Inflammatory macrophage (primary cell): ENCODE results near the gene BCAM.

ENCODE experiments used
- DNase-seq, 2 donors: peaks; one replicate each; pipeline ENCODE4 v3.0.0-alpha.2; 2020 to 2022

Gene BCAM

GRCh38 chr19:44789943-44790483 lies 18.9 kb upstream of the BCAM start:
- DNase-seq = peak in 1 of 2 donors; percentile 43

- DNase-seq = no peak
Measured at GRCh38 chr19:44792281-44792680, 16.6 kb upstream of the BCAM start.

GRCh38 chr19:44794610-44795009 lies 14.3 kb upstream of the BCAM start:
- DNase-seq = no peak

- no peak for DNase-seq
Measured at GRCh38 chr19:44795398-44795987, 13.4 kb upstream of the BCAM start.

GRCh38 chr19:44796701-44797115 lies 12.2 kb upstream of the BCAM start:
- no peak for DNase-seq

GRCh38 chr19:44799627-44800346 lies 9.1 kb upstream of the BCAM start:
- no peak for DNase-seq

GRCh38 chr19:44800461-44800860 lies 8.4 kb upstream of the BCAM start:
- peak; percentile 84 for DNase-seq

GRCh38 chr19:44803442-44804428 lies 5.2 kb upstream of the BCAM start:
- DNase-seq = no peak

GRCh38 chr19:44806291-44806690 lies 2.6 kb upstream of the BCAM start:
- no peak for DNase-seq

GRCh38 chr19:44807162-44807561 lies 1.7 kb upstream of the BCAM start:
- DNase-seq = no peak

GRCh38 chr19:44807652-44808462 lies 1.0 kb upstream of the BCAM start:
- DNase-seq = peak; percentile 3 to 13

- DNase-seq = no peak
Measured at GRCh38 chr19:44809577-44810233, 802 bp downstream of the BCAM start.

- no peak for DNase-seq
Measured at GRCh38 chr19:44810234-44811121, 1.6 kb downstream of the BCAM start.

GRCh38 chr19:44811122-44811419 lies 2.2 kb downstream of the BCAM start:
- no peak for DNase-seq

GRCh38 chr19:44812142-44812718 lies 3.3 kb downstream of the BCAM start:
- no peak for DNase-seq

- DNase-seq = no peak
Measured at GRCh38 chr19:44813070-44813840, 4.4 kb downstream of the BCAM start.

- no peak for DNase-seq
Measured at GRCh38 chr19:44813841-44814470, 5.1 kb downstream of the BCAM start.

GRCh38 chr19:44814517-44814916 lies 5.6 kb downstream of the BCAM start:
- peak in 1 of 2 donors; percentile 8 for DNase-seq

- DNase-seq = no peak
Measured at GRCh38 chr19:44816301-44816700, 7.4 kb downstream of the BCAM start.
